GM12878 (cell line): ENCODE data around the gene GGCX. TPM values are rescaled to one million over a fixed set of nuclear protein-coding genes. Genes with fewer than 3 reads are reported as not detected.

Source experiments
- ATAC-seq: fragments of 200-7000 bp; cut with Tn5 transposase; 3 replicates; pipeline ENCODE4 v1.9.1; 2020; ENCODE audit warnings: mild to moderate bottlenecking, moderate library complexity
- BruUV-seq: library from RNA; stranded (reverse); fragments of 400-500 nt; replicated peaks from 2 replicates; lab custom pipeline; 2021; lab: Mats Ljungman, UMichigan
- CTCF ChIA-PET: fragments of 300-600 bp; sonication (Branson Sonifier 250); formaldehyde crosslinking; extraction: SDS; loops from one replicate; lab custom pipeline; 2021; ENCODE audit warnings: inconsistent platforms; lab: Yijun Ruan, JAX
- POLR2A ChIA-PET: fragments of 350-600 bp; formaldehyde crosslinking; extraction: SDS; loops from one replicate; lab custom pipeline; 2021; ENCODE audit warnings: inconsistent platforms; lab: Charles Lee
- RAD21 ChIA-PET: fragments of 300-600 bp; sonication (Branson Sonifier 250); formaldehyde crosslinking; loops from one replicate; lab custom pipeline; 2023; ENCODE audit warnings: antibody characterized with exemption; ENCODE audit not compliant: unreplicated experiment; lab: Charles Lee
- SMC1A ChIA-PET: fragments of 300-600 bp; sonication (Branson Sonifier 250); formaldehyde crosslinking; loops from one replicate; lab custom pipeline; 2023; ENCODE audit not compliant: unreplicated experiment, uncharacterized antibody; lab: Charles Lee
- DNase-seq: peaks from one replicate; pipeline ENCODE4 v3.0.0-alpha.2; 2011; ENCODE audit warnings: low read depth, low spot score
- FAIRE-seq: peaks from 3 replicates; lab custom pipeline; 2011; peaks lifted over from hg19 to GRCh38; lab: Jason Lieb, UNC
- H2AFZ ChIP-seq: 2 replicates; pipeline ENCODE4 v1.6.0; 2011; ENCODE audit warnings: low read depth, low read length, control low read depth; ENCODE audit not compliant: control insufficient read depth
- H3K27ac ChIP-seq: 2 replicates; pipeline ENCODE4 v1.5.1; 2011; ENCODE audit warnings: control low read depth; ENCODE audit not compliant: control insufficient read depth, insufficient read depth
- H3K27me3 ChIP-seq, 2 experiments: replicated peaks in 1 of 2; 2 replicates each; pipeline versions ENCODE4 v1.6.0 to v1.6.1; 2011; ENCODE audit warnings: low read length in 1 of 2; ENCODE audit not compliant: control insufficient read depth in 2 of 2, insufficient read depth in 2 of 2
- H3K36me3 ChIP-seq, 2 experiments: 2 replicates each; pipeline ENCODE4 v1.5.1; 2011; ENCODE audit warnings: low read length in 1 of 2; ENCODE audit not compliant: control insufficient read depth in 2 of 2, insufficient read depth in 2 of 2
- H3K4me1 ChIP-seq: 2 replicates; pipeline ENCODE4 v1.6.1; 2011; ENCODE audit warnings: mild to moderate bottlenecking, low read length, moderate library complexity, mixed read lengths; ENCODE audit not compliant: control insufficient read depth, insufficient read depth
- H3K4me2 ChIP-seq: 2 replicates; pipeline ENCODE4 v1.6.0; 2011; ENCODE audit warnings: control low read depth; ENCODE audit not compliant: control insufficient read depth, insufficient read depth
- H3K4me3 ChIP-seq: fragments of 200-600 bp; sonication (generic); 2 replicates; pipeline ENCODE4 v1.5.1; 2016
- H3K79me2 ChIP-seq: 2 replicates; pipeline ENCODE4 v1.6.0; 2011; ENCODE audit warnings: low read length; ENCODE audit not compliant: control insufficient read depth, insufficient read depth
- H3K9ac ChIP-seq: 2 replicates; pipeline ENCODE4 v1.8.0; 2011; ENCODE audit warnings: low read length, control low read depth, mixed read lengths; ENCODE audit not compliant: control insufficient read depth, insufficient read depth
- H3K9me3 ChIP-seq: replicated peaks from 3 replicates; pipeline ENCODE4 v1.5.1; 2011; ENCODE audit warnings: mild to moderate bottlenecking, low read length; ENCODE audit not compliant: control insufficient read depth, insufficient read depth
- H4K20me1 ChIP-seq: 2 replicates; pipeline ENCODE4 v1.6.0; 2011; ENCODE audit not compliant: control insufficient read depth, insufficient read depth
- ASH2L ChIP-seq: fragments of 300-600, 200-600 bp; sonication (generic); IDR thresholded peaks from 2 replicates; pipeline ENCODE4 v1.6.1; 2017; ENCODE audit warnings: low read depth, mild to moderate bottlenecking, borderline replicate concordance
- BHLHE40 ChIP-seq, 2 experiments: fragments of 450-650 bp in 1 of 2; IDR thresholded peaks; 2 replicates each; pipeline ENCODE4 v1.6.1; 2011 to 2017; ENCODE audit warnings: low read depth in 2 of 2, borderline replicate concordance in 1 of 2, improper control_type of control experiment in 1 of 2, low read length in 1 of 2, mild to moderate bottlenecking in 1 of 2
- BRCA1 ChIP-seq: IDR thresholded peaks from 2 replicates; pipeline ENCODE4 v1.6.1; 2011; ENCODE audit warnings: low read depth, low read length, improper control_type of control experiment
- CBX3 ChIP-seq: fragments of 200-600 bp; sonication (generic); IDR thresholded peaks from 2 replicates; pipeline ENCODE4 v1.6.1; 2016; ENCODE audit warnings: low read depth, borderline replicate concordance
- CBX5 ChIP-seq: sonication (generic); IDR thresholded peaks from 2 replicates; pipeline ENCODE4 v1.6.1; 2016; ENCODE audit warnings: low read depth, moderate library complexity, mild to moderate bottlenecking, inconsistent platforms
- CEBPB ChIP-seq, 2 experiments: fragments of 150-350 bp in 1 of 2; IDR thresholded peaks; 2 replicates each; pipeline ENCODE4 v1.6.1; 2012 to 2014; ENCODE audit warnings: low read depth in 2 of 2, low read length in 2 of 2, borderline replicate concordance in 1 of 2, inconsistent platforms in 1 of 2
- CHD4 ChIP-seq: fragments of 200-600 bp; sonication (generic); IDR thresholded peaks from 2 replicates; pipeline ENCODE4 v1.6.1; 2016; ENCODE audit warnings: mild to moderate bottlenecking
- MXI1 ChIP-seq: fragments of 150-350 bp; IDR thresholded peaks from 2 replicates; pipeline ENCODE4 v1.6.1; 2011; ENCODE audit warnings: low read depth, mild to moderate bottlenecking, inconsistent platforms, low read length, improper control_type of control experiment
- RBBP5 ChIP-seq: fragments of 200-600 bp; sonication (generic); conservative IDR thresholded peaks from 2 replicates; pipeline ENCODE4 v1.6.1; 2016
- SMARCA5 ChIP-seq: fragments of 450-650 bp; IDR thresholded peaks from 2 replicates; pipeline ENCODE4 v1.6.1; 2017; ENCODE audit warnings: mild to moderate bottlenecking
- WRNIP1 ChIP-seq: IDR thresholded peaks from 2 replicates; pipeline ENCODE4 v1.6.1; 2011; ENCODE audit warnings: low read depth, low read length, improper control_type of control experiment, borderline replicate concordance
- WGBS: methylation state at CpG from one replicate; pipeline ENCODE4 v1.1.6; 2016; ENCODE audit warnings: low lambda C conversion rate; ENCODE audit not compliant: insufficient replicate concordance, insufficient coverage; ENCODE audit errors: missing lambda C conversion rate; 5-methylcytosine and 5-hydroxymethylcytosine counted together
- in situ Hi-C: fragments of 300-500 bp; cut with MboI; formaldehyde crosslinking; loops from 9 replicates; pipeline ENCODE4 v1.14.3; 2018; ENCODE audit warnings: mixed read lengths
- intact Hi-C: fragments of 100-400 bp; cut with micrococcal nuclease; formaldehyde crosslinking; loops from one replicate; pipeline ENCODE4 v1.14.2; 2022; ENCODE audit not compliant: unreplicated experiment
- polyA plus RNA-seq, 11 experiments: library from polyadenylated mRNA; depleted of rRNA in 4 of 11; unstranded in 6 of 11; stranded (reverse) in 5 of 11; fragments of >200 nt; fragmentation: Nextera tagmentation in 4 of 11; fragmentation: Illumina TruSeq in 1 of 11; extraction: Ambion mirVana in 4 of 11; extraction: Trizol in 1 of 11; gene quantifications; 1 replicate in 1 of 11; 2 replicates in 10 of 11; pipeline versions ENCODE4 v1.2.1 to v1.2.3, GENCODE V29; 2011 to 2016; ENCODE audit warnings: inconsistent platforms in 2 of 11, missing spikeins in 2 of 11, low read depth in 1 of 11
- total RNA-seq, 4 experiments: library from RNA; depleted of rRNA in 3 of 4; stranded (reverse); fragments of >200 nt in 3 of 4; fragmentation: Illumina TruSeq in 1 of 4; extraction: Trizol in 1 of 4; gene quantifications; 2 replicates each; pipeline versions ENCODE4 v1.2.1 to v1.2.3, GENCODE V29; 2013 to 2021
- TF ChIP-seq, protein P1 (sequence below): fragments of 450-650 bp; IDR thresholded peaks from 2 replicates; pipeline ENCODE4 v1.6.1; 2018; ENCODE audit warnings: borderline replicate concordance, mild to moderate bottlenecking; ENCODE audit not compliant: partially characterized antibody
- TF ChIP-seq, protein P2 (sequence below): IDR thresholded peaks from 2 replicates; pipeline ENCODE4 v1.6.1; 2011; ENCODE audit warnings: low read depth, low read length, improper control_type of control experiment, borderline replicate concordance
- TF ChIP-seq, protein P3 (sequence below): fragments of 450-650 bp; IDR thresholded peaks from 2 replicates; pipeline ENCODE4 v1.6.1; 2017; ENCODE audit warnings: low read depth, mild to moderate bottlenecking, moderate library complexity
- TF ChIP-seq, protein P4 (sequence below): fragments of 450-650 bp; conservative IDR thresholded peaks from 2 replicates; pipeline ENCODE4 v1.6.1; 2017; ENCODE audit warnings: mild to moderate bottlenecking, moderate library complexity

The GGCX gene
- total and polyA plus RNA-seq, 10 of the 15 experiments (the other 5 are each of a cell fraction or from before 2014, with no cell fraction given) = 18.1 to 52.7 (median 25.0) TPM

DNA sequence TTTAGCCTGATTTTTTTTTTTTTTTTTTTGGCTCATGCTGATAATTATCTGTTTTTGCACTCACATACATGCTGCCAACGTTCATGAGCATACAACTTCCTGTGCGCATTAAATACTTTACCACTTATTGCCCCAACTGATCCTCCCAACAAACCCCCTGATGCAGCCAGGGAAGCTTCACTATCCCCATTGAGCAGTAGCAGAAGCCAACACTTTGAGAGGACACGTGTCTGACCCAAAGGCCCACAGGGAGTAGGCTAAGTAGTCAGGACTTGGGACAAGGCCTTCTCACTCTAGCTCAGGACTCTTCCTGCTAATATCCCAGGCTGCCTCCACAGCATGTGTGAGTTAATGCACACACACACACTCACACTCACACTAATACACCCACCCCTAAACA, 58.6 kb downstream of the GGCX start:
- Histone ChIP-seq H4K20me1 (no peaks in the 10 kb centered on the region), H3K79me2 (no peaks in the 10 kb centered on the region), H3K36me3 (no peaks in the 10 kb centered on the region), H3K27ac (no peak overlapping the region), H3K9me3 (no peaks in the 10 kb centered on the region), H3K27me3 (0 out of 4 replicates have a peak, but pooled peaks cover 0 to 1% of the 10 kb centered on the region in 2 experiments), H3K9ac (no peak overlapping the region)
- POLR2A ChIA-PET = no interaction called here
- no peak for ATAC-seq
- intact Hi-C loops = no loop called here
- in situ Hi-C loops = no loop called here
- TF ChIP-seq BHLHE40 (IDR thresholded peaks at IDR 0.05; ENCODE audit: borderline replicate concordance in 1 of 2, low read depth in 2 of 2, low read length in 1 of 2) = no peak
- no peak for TF ChIP-seq RBBP5
- TF ChIP-seq, protein P1, sequence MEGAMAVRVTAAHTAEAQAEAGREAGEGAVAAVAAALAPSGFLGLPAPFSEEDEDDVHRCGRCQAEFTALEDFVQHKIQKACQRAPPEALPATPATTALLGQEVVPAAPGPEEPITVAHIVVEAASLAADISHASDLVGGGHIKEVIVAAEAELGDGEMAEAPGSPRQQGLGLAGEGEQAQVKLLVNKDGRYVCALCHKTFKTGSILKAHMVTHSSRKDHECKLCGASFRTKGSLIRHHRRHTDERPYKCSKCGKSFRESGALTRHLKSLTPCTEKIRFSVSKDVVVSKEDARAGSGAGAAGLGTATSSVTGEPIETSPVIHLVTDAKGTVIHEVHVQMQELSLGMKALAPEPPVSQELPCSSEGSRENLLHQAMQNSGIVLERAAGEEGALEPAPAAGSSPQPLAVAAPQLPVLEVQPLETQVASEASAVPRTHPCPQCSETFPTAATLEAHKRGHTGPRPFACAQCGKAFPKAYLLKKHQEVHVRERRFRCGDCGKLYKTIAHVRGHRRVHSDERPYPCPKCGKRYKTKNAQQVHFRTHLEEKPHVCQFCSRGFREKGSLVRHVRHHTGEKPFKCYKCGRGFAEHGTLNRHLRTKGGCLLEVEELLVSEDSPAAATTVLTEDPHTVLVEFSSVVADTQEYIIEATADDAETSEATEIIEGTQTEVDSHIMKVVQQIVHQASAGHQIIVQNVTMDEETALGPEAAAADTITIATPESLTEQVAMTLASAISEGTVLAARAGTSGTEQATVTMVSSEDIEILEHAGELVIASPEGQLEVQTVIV = no peak
- TF ChIP-seq, protein P2, sequence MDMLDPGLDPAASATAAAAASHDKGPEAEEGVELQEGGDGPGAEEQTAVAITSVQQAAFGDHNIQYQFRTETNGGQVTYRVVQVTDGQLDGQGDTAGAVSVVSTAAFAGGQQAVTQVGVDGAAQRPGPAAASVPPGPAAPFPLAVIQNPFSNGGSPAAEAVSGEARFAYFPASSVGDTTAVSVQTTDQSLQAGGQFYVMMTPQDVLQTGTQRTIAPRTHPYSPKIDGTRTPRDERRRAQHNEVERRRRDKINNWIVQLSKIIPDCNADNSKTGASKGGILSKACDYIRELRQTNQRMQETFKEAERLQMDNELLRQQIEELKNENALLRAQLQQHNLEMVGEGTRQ = no peak
- no peak for TF ChIP-seq ASH2L
- TF ChIP-seq, protein P3, sequence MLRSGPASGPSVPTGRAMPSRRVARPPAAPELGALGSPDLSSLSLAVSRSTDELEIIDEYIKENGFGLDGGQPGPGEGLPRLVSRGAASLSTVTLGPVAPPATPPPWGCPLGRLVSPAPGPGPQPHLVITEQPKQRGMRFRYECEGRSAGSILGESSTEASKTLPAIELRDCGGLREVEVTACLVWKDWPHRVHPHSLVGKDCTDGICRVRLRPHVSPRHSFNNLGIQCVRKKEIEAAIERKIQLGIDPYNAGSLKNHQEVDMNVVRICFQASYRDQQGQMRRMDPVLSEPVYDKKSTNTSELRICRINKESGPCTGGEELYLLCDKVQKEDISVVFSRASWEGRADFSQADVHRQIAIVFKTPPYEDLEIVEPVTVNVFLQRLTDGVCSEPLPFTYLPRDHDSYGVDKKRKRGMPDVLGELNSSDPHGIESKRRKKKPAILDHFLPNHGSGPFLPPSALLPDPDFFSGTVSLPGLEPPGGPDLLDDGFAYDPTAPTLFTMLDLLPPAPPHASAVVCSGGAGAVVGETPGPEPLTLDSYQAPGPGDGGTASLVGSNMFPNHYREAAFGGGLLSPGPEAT = no peak
- TF ChIP-seq BRCA1 = no peak
- no peak for TF ChIP-seq WRNIP1
- no peak for TF ChIP-seq CHD4
- no peak for TF ChIP-seq CBX3
- TF ChIP-seq CBX5 = no peak
- no peak for TF ChIP-seq MXI1
- TF ChIP-seq SMARCA5 = no peak
- TF ChIP-seq CEBPB (IDR thresholded peaks at IDR 0.05; ENCODE audit: borderline replicate concordance in 1 of 2, low read depth in 2 of 2, low read length in 2 of 2) = no peak
- TF ChIP-seq, protein P4, sequence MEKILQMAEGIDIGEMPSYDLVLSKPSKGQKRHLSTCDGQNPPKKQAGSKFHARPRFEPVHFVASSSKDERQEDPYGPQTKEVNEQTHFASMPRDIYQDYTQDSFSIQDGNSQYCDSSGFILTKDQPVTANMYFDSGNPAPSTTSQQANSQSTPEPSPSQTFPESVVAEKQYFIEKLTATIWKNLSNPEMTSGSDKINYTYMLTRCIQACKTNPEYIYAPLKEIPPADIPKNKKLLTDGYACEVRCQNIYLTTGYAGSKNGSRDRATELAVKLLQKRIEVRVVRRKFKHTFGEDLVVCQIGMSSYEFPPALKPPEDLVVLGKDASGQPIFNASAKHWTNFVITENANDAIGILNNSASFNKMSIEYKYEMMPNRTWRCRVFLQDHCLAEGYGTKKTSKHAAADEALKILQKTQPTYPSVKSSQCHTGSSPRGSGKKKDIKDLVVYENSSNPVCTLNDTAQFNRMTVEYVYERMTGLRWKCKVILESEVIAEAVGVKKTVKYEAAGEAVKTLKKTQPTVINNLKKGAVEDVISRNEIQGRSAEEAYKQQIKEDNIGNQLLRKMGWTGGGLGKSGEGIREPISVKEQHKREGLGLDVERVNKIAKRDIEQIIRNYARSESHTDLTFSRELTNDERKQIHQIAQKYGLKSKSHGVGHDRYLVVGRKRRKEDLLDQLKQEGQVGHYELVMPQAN = no peak
- TF ChIP-seq, all 136 proteins: peak for 0
- ChIA-PET CTCF (interaction anchor here (1.4 kb wide), 1 partner anchor 49 kb away, joined by 5 read pairs; no protein-coding TSS in a partner anchor), SMC1A (no interaction called here), RAD21 (no interaction called here)
- no peak for DNase-seq
- Histone ChIP-seq H3K4me1 (no peaks in the 10 kb centered on the region), H3K4me3 (no peak overlapping the region), H3K4me2 (no peak overlapping the region), H2AFZ (no peak overlapping the region)
- BruUV-seq = no TSS peak
- no peak for FAIRE-seq
- 44% methylated on average over 3 of the region's 3 CpGs for WGBS
